Neuronal stem cell (in vitro differentiated cells): Measurements from ENCODE around the gene SRP9.
"Not testable (repeated sequence)": the region's sequence is repeated elsewhere in the genome, so short reads cannot be mapped to it uniquely, and the experiment has no call there.

ENCODE experiments used
- DNase-seq: peaks from one replicate; pipeline ENCODE4 v3.0.0-alpha.2; 2013; ENCODE audit warnings: low spot score
- H2AFZ ChIP-seq: one replicate; pipeline ENCODE4 v1.6.1; 2013; ENCODE audit warnings: mild to moderate bottlenecking, low read length, inconsistent platforms
- H2AK5ac ChIP-seq: 2 replicates; pipeline ENCODE4 v1.6.1; 2013; ENCODE audit warnings: low read depth, mild to moderate bottlenecking, inconsistent platforms, low read length, moderate library complexity, mixed read lengths
- H2BK120ac ChIP-seq: 2 replicates; pipeline ENCODE4 v1.6.1; 2013; ENCODE audit warnings: low read depth, mild to moderate bottlenecking, inconsistent platforms, low read length, moderate library complexity, mixed read lengths
- H2BK12ac ChIP-seq: one replicate; pipeline ENCODE4 v1.6.1; 2013; ENCODE audit warnings: low read length, inconsistent platforms
- H2BK15ac ChIP-seq: 2 replicates; pipeline ENCODE4 v1.6.1; 2013; ENCODE audit warnings: mild to moderate bottlenecking, low read length, inconsistent platforms, mixed read lengths
- H2BK5ac ChIP-seq: one replicate; pipeline ENCODE4 v1.6.1; 2013; ENCODE audit warnings: inconsistent platforms, mild to moderate bottlenecking, low read length, moderate library complexity
- H3K14ac ChIP-seq: one replicate; pipeline ENCODE4 v1.6.1; 2013; ENCODE audit warnings: low read length, inconsistent platforms
- H3K18ac ChIP-seq: 2 replicates; pipeline ENCODE4 v1.6.1; 2013; ENCODE audit warnings: low read length, inconsistent platforms
- H3K23ac ChIP-seq: 2 replicates; pipeline ENCODE4 v1.6.1; 2013; ENCODE audit warnings: low read depth, mild to moderate bottlenecking, mixed read lengths, low read length, inconsistent platforms; ENCODE audit not compliant: poor library complexity
- H3K27ac ChIP-seq: replicated peaks from 3 replicates; pipeline ENCODE4 v1.5.1; 2013; ENCODE audit warnings: low read length, inconsistent platforms
- H3K27me3 ChIP-seq, 3 experiments: 2 replicates each; pipeline ENCODE4 v1.6.1; 2013; ENCODE audit warnings: low read length in 3 of 3, mild to moderate bottlenecking in 2 of 3, inconsistent platforms in 1 of 3, low read depth in 1 of 3, mixed read lengths in 1 of 3, moderate library complexity in 1 of 3; ENCODE audit not compliant: control insufficient read depth in 3 of 3, insufficient read depth in 3 of 3
- H3K36me3 ChIP-seq, 2 donors: replicated peaks in 1 of 2; 2 replicates each; pipeline ENCODE4 v1.6.1; 2013; ENCODE audit warnings: low read length in 2 of 2; ENCODE audit not compliant: control insufficient read depth in 2 of 2, insufficient read depth in 2 of 2
- H3K4ac ChIP-seq: 2 replicates; pipeline ENCODE4 v1.6.1; 2013; ENCODE audit warnings: inconsistent platforms, mild to moderate bottlenecking, low read length, moderate library complexity
- H3K4me1 ChIP-seq, 2 donors: 1 replicate in 1 of 2; 2 replicates in 1 of 2; pipeline ENCODE4 v1.6.1; 2013; ENCODE audit warnings: low read length in 2 of 2, low read depth in 1 of 2; ENCODE audit not compliant: control insufficient read depth in 2 of 2, insufficient read depth in 1 of 2
- H3K4me2 ChIP-seq: one replicate; pipeline ENCODE4 v1.6.1; 2013; ENCODE audit warnings: mild to moderate bottlenecking, low read length, inconsistent platforms; ENCODE audit not compliant: insufficient read depth, poor library complexity, severe bottlenecking
- H3K4me3 ChIP-seq, 2 donors: 2 replicates each; pipeline ENCODE4 v1.5.1; 2013; ENCODE audit warnings: low read length in 2 of 2, mild to moderate bottlenecking in 2 of 2, inconsistent platforms in 1 of 2, moderate library complexity in 1 of 2
- H3K79me1 ChIP-seq: one replicate; pipeline ENCODE4 v1.6.1; 2013; ENCODE audit warnings: low read depth, mild to moderate bottlenecking, inconsistent platforms, low read length, moderate library complexity
- H3K9ac ChIP-seq: one replicate; pipeline ENCODE4 v1.6.1; 2013; ENCODE audit warnings: mild to moderate bottlenecking, low read depth, low read length, inconsistent platforms; ENCODE audit not compliant: poor library complexity
- H3K9me3 ChIP-seq, 2 donors: replicated peaks in 1 of 2; 2 replicates each; pipeline versions ENCODE3 to v1.6.1; 2013; ENCODE audit warnings: low read length in 2 of 2, mild to moderate bottlenecking in 2 of 2, inconsistent platforms in 1 of 2, low read depth in 1 of 2, mixed read lengths in 1 of 2, moderate library complexity in 1 of 2; ENCODE audit not compliant: control insufficient read depth in 2 of 2, insufficient read depth in 1 of 2
- H4K8ac ChIP-seq: one replicate; pipeline ENCODE4 v1.6.1; 2013; ENCODE audit warnings: low read depth, mild to moderate bottlenecking, inconsistent platforms, low read length, moderate library complexity
- H4K91ac ChIP-seq: one replicate; pipeline ENCODE4 v1.6.1; 2013; ENCODE audit warnings: low read length, low read depth, mild to moderate bottlenecking, inconsistent platforms; ENCODE audit not compliant: poor library complexity
- WGBS, 2 donors: extraction: QIAGEN DNeasy Blood & Tissue Kit; methylation state at CpG; one replicate each; pipeline ENCODE4 v1.1.7; 2013; ENCODE audit warnings: missing lambda C conversion rate in 2 of 2, mixed read lengths in 1 of 2; ENCODE audit not compliant: insufficient read length in 2 of 2, insufficient replicate concordance in 1 of 2; ENCODE audit errors: extremely low coverage in 2 of 2; 5-methylcytosine and 5-hydroxymethylcytosine counted together

The SRP9 gene

DNA sequence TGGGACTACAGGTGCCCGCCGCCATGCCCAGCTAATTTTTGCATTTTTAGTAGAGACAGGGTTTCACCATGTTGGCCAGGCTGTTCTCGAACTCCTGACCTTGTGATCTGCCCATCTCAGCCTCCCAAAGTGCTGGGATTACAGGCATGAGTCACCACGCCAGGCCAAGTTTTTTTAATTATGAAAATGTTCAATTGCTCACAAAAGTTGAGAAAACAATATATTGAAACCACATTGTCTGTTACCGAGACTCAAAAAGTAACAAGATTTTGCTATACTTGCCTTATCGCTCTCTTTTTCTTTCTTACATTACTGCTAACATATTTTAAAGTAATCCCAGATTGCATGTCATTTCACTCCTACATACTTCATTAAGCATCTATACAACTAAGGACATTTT is 16.2 kb upstream of the SRP9 start:
- H2AK5ac ChIP-seq, H3K36me3 ChIP-seq, H3K4ac ChIP-seq, DNase-seq, H2BK12ac ChIP-seq, H4K8ac ChIP-seq, H3K27me3 ChIP-seq, H3K9me3 ChIP-seq, H3K4me2 ChIP-seq, H3K18ac ChIP-seq, H2AFZ ChIP-seq, H4K91ac ChIP-seq, H3K4me3 ChIP-seq, H2BK5ac ChIP-seq, H2BK15ac ChIP-seq, H3K14ac ChIP-seq, H2BK120ac ChIP-seq, H3K27ac ChIP-seq, H3K23ac ChIP-seq, H3K9ac ChIP-seq, H3K79me1 ChIP-seq: not testable (repeated sequence)
- H3K4me1 ChIP-seq = peaks cover 10 to 15% of the 10 kb centered on the region in 2 donors
- WGBS, 2 donors = no CpG with 5 or more reads among the region's 6 CpGs

DNA sequence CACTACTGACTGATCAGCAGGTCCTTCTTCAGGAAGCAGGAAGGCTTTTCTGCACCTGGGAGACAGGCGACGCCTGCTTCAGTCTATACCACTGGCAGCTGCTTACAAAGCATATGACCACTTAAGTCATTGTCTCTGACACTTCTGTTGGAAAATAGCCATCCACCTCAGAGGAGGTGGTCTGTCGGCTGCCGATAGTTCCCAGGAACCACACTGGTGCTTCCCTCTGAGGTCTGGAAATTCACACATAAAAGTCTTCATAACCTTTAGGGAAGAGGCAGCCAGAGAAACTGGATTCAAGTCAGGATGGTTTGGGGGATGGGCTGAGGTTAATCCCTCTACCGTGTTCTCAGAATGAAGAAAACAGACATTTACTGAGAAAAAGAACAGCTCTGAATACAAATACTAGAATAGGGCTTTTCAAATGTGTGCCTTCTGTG is 15.6 kb upstream of the SRP9 start:
- no peaks in the 10 kb centered on the region for H3K36me3 ChIP-seq
- H4K8ac ChIP-seq = no peak overlapping the region
- DNase-seq = no peak
- H2AFZ ChIP-seq = peak overlapping the region; percentile 72
- H3K9me3 ChIP-seq = no peaks in the 10 kb centered on the region
- H2BK15ac ChIP-seq = no peak overlapping the region
- H3K27ac ChIP-seq = peak overlapping the region; percentile 41
- no peak overlapping the region for H3K9ac ChIP-seq
- no peak overlapping the region for H3K4ac ChIP-seq
- H3K4me2 ChIP-seq = no peak overlapping the region
- no peak overlapping the region for H2BK120ac ChIP-seq
- no peak overlapping the region for H3K23ac ChIP-seq
- H2BK12ac ChIP-seq = no peak overlapping the region
- no peak overlapping the region for H4K91ac ChIP-seq
- H3K18ac ChIP-seq = no peak overlapping the region
- H3K14ac ChIP-seq = no peak overlapping the region
- H3K4me1 ChIP-seq = peaks cover 10 to 15% of the 10 kb centered on the region in 2 donors
- H3K4me3 ChIP-seq = no peak overlapping the region
- no peaks in the 10 kb centered on the region for H3K27me3 ChIP-seq
- H2BK5ac ChIP-seq = no peak overlapping the region
- no peaks in the 10 kb centered on the region for H3K79me1 ChIP-seq
- WGBS, 2 donors = no CpG with 5 or more reads among the region's 5 CpGs
- H2AK5ac ChIP-seq = no peak overlapping the region

DNA sequence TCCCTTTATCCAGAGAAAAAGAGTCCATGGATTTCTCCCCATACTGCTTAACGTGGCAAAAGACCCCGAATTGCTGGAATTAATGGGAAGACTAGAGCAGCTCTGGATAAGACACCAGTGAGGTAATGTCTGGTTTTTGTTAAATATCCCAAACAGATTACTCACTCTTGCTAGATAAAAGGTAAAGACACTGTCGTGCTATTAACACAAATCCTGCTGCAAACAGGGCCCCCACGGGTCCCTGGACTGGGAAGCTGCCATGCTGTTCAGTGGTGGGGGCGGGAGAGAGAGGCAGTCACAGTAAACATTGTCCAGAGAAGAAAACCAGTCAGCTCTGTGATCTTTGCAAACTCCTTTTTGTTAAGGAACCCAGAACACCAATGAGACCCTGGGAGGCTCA is 15.2 kb upstream of the SRP9 start:
- no peaks in the 10 kb centered on the region for H3K27me3 ChIP-seq
- H2BK15ac ChIP-seq = no peak overlapping the region
- no peak overlapping the region for H2BK5ac ChIP-seq
- DNase-seq = no peak
- no peak overlapping the region for H2BK12ac ChIP-seq
- no peaks in the 10 kb centered on the region for H3K79me1 ChIP-seq
- H3K4me3 ChIP-seq = no peak overlapping the region
- peak overlapping the region; percentile 72 for H2AFZ ChIP-seq
- H3K36me3 ChIP-seq = no peaks in the 10 kb centered on the region
- WGBS, 2 donors = no CpG with 5 or more reads among the region's 5 CpGs
- no peak overlapping the region for H3K23ac ChIP-seq
- no peak overlapping the region for H3K4me2 ChIP-seq
- no peak overlapping the region for H3K4ac ChIP-seq
- H2BK120ac ChIP-seq = no peak overlapping the region
- no peak overlapping the region for H4K91ac ChIP-seq
- peaks cover 10 to 19% of the 10 kb centered on the region in 2 donors for H3K4me1 ChIP-seq
- H3K9me3 ChIP-seq = no peaks in the 10 kb centered on the region
- H2AK5ac ChIP-seq = no peak overlapping the region
- no peak overlapping the region for H4K8ac ChIP-seq
- H3K9ac ChIP-seq = no peak overlapping the region
- peak overlapping the region; percentile 20 for H3K27ac ChIP-seq
- no peak overlapping the region for H3K14ac ChIP-seq
- H3K18ac ChIP-seq = no peak overlapping the region

DNA sequence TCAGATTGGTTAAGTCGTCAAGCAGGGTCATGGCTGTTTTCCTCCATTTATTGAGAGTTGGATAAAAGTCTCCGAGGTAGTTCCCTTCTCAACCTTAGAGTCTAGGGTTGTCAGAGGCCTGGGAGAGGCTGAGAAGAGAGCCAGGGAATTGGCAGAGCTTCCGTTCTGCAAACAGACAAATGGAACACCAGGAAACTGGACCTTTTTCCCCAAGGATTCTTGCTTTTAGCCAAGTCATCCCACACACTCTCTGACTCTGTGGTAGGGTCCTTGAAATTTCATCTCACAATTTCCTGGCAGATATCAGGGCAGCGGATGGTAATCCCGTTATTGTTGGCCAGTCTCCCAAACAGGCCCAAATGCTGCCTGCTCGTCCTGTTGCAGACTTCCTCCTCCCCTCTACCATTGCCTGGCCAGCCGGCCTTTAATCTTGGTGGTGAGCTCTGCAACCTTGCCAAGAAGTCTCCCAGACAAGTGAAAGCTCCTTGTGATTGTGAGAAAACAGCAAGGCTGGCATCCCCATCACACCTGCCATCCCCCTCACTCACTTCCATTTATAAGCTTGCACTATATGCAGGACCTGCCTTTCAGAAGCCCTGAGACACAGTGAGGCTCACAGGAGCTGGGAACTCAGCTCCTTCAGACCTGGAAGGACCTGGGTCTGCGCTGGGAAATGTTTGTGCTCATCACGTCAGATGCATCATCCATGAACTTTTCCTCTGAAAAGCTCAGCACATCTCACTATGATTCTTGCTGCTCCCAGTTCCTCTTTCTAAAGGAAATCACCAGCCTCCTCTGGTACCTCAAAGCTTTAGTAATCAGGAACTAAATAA is 13.7 kb upstream of the SRP9 start:
- Histone ChIP-seq H2BK12ac (no peak overlapping the region), H2BK15ac (no peak overlapping the region), H3K14ac (no peak overlapping the region), H3K27ac (no peak overlapping the region), H3K9me3 (no peaks in the 10 kb centered on the region), H3K79me1 (no peaks in the 10 kb centered on the region), H3K4me1 (peaks cover 19 to 28% of the 10 kb centered on the region in 2 donors), H3K4me3 (no peak overlapping the region), H2AK5ac (no peak overlapping the region), H2AFZ (peak overlapping the region; percentile 52), H3K18ac (peak overlapping the region; percentile 29), H3K36me3 (no peaks in the 10 kb centered on the region), H2BK120ac (no peak overlapping the region), H3K4me2 (no peak overlapping the region), H3K4ac (no peak overlapping the region), H2BK5ac (no peak overlapping the region), H3K27me3 (no peaks in the 10 kb centered on the region), H3K9ac (no peak overlapping the region), H4K91ac (no peak overlapping the region), H4K8ac (no peak overlapping the region), H3K23ac (no peak overlapping the region)
- no peak for DNase-seq
- WGBS, 2 donors = no CpG with 5 or more reads among the region's 9 CpGs
